Ovary (tissue), 9 donors: ENCODE results near the gene DHX29. TPM values are rescaled to one million over a fixed set of nuclear protein-coding genes. Genes with fewer than 3 reads are reported as not detected.

ENCODE experiments used
- DNase-seq, 5 donors: peaks; one replicate each; pipeline ENCODE4 v3.0.0-alpha.2; 2019 to 2020
- H3K27ac ChIP-seq, 2 donors: fragments of 200-600 bp; one replicate each; pipeline versions ENCODE4 v1.5.1 to v1.8.0; 2019 to 2022
- H3K27me3 ChIP-seq: fragments of 200-600 bp; one replicate; pipeline ENCODE4 v1.8.0; 2022
- H3K36me3 ChIP-seq: fragments of 200-600 bp; sonication (generic); one replicate; pipeline ENCODE4 v1.5.1; 2019
- H3K4me1 ChIP-seq: one replicate; pipeline ENCODE4 v1.8.1; 2013; ENCODE audit warnings: mild to moderate bottlenecking, moderate library complexity; ENCODE audit not compliant: insufficient read depth
- H3K4me3 ChIP-seq: fragments of 200-600 bp; sonication (generic); one replicate; pipeline ENCODE4 v1.5.1; 2017
- H3K9me3 ChIP-seq, 2 donors: fragments of 200-600 bp in 1 of 2; sonication (generic) in 1 of 2; one replicate each; pipeline versions ENCODE4 v1.5.1 to v1.8.1; 2013 to 2019; ENCODE audit warnings: mild to moderate bottlenecking in 1 of 2, moderate library complexity in 1 of 2
- CTCF ChIP-seq, 3 donors: fragments of 450-650 bp in 2 of 3; fragments of 200-600 bp in 1 of 3; IDR thresholded peaks; one replicate each; pipeline versions ENCODE4 v1.5.1 to v1.8.0; 2016 to 2022; ENCODE audit warnings: antibody characterized with exemption in 3 of 3, mild to moderate bottlenecking in 1 of 3
- EP300 ChIP-seq: sonication (generic); formaldehyde crosslinking; IDR thresholded peaks from one replicate; pipeline ENCODE4 v1.6.1; 2017; ENCODE audit warnings: antibody characterized with exemption
- POLR2A ChIP-seq: fragments of 450-650 bp; IDR thresholded peaks from one replicate; pipeline ENCODE4 v1.6.1; 2017; ENCODE audit warnings: antibody characterized with exemption, mild to moderate bottlenecking, moderate library complexity
- WGBS, 3 donors: extraction: QIAGEN DNeasy Blood & Tissue Kit in 1 of 3; methylation state at CpG; one replicate each; pipeline versions ENCODE4 v1.1.5 to v1.1.7; 2013 to 2017; 5-methylcytosine and 5-hydroxymethylcytosine counted together
- intact Hi-C, 4 donors: fragments of 100-400 bp; cut with DNase I; formaldehyde crosslinking; loops; one replicate each; pipeline versions ENCODE4 v1.11.0 to v1.15.1; 2022 to 2023
- polyA plus RNA-seq, 2 donors: library from polyadenylated mRNA; stranded (reverse); fragments of 200-250 nt in 1 of 2; fragments of 350-450 nt in 1 of 2; fragmentation: Illumina TruSeq in 1 of 2; extraction: RNeasy Lipid Tissue Mini Kit (QIAGEN cat#74804) in 1 of 2; gene quantifications; one replicate each; pipeline ENCODE4 v1.2.3, GENCODE V29; 2013 to 2014
- total RNA-seq, 7 donors: library from RNA; depleted of rRNA in 2 of 7; stranded (reverse); fragments of >200 nt in 2 of 7; fragmentation: NEBNext Ultra II Directional in 3 of 7; extraction: Animal tissue kit (Norgen Biotek cat#: 25700) in 3 of 7; gene quantifications; one replicate each; pipeline versions ENCODE4 v1.1.0 to v1.2.4, GENCODE V29; 2016 to 2023
- donor health status: DM: no; HTN: no; CAD: no; lungs with moderate emphysema.
- donor health status: DM: no; HTN: no; CAD: no.
- donor health status: Bipolar disorder and iron deficiency.
- donor health status: DM: yes; HTN: yes; CAD: no.
- donor health status: DM: no; HTN: no; CAD: no.
- donor health status: DM: yes; HTN: yes; CAD: no.

The DHX29 gene
- total and polyA plus RNA-seq, 9 donors = 13.1 to 25.2 (median 21.0) TPM

GRCh38 chr5:55286411-55286933, 21.0 kb downstream of the DHX29 start:
- intact Hi-C loops = no loop called here

GRCh38 chr5:55278778-55279177, 28.7 kb downstream of the DHX29 start:
- Histone ChIP-seq H3K27me3 (no peaks in the 10 kb centered on the region), H3K27ac (no peak overlapping the region), H3K4me1 (no peaks in the 10 kb centered on the region), H3K36me3 (no peaks in the 10 kb centered on the region), H3K4me3 (no peak overlapping the region), H3K9me3 (no peaks in the 10 kb centered on the region)
- TF ChIP-seq EP300 = no peak
- no peak for TF ChIP-seq CTCF (IDR thresholded peaks at IDR 0.05)
- no peak for TF ChIP-seq POLR2A
- WGBS, 3 donors = 83 to 87% (median 85%) methylated on average over 4 of the region's 4 CpGs
- intact Hi-C loops = no loop called here
- no peak for DNase-seq

More at GRCh38 chr5:55286411-55286933, 21.0 kb downstream of the DHX29 start:
- H3K27ac ChIP-seq = no peak overlapping the region
- H3K27me3 ChIP-seq = no peaks in the 10 kb centered on the region
- no peak for DNase-seq
- H3K9me3 ChIP-seq = no peaks in the 10 kb centered on the region
- WGBS, 3 donors = 73 to 85% (median 74%) methylated on average over 1 of the region's 1 CpG
- H3K4me3 ChIP-seq = no peak overlapping the region
- H3K36me3 ChIP-seq = no peaks in the 10 kb centered on the region
- no peaks in the 10 kb centered on the region for H3K4me1 ChIP-seq
- TF ChIP-seq POLR2A (no peak), CTCF (IDR thresholded peaks at IDR 0.05) (no peak), EP300 (no peak)

- Histone ChIP-seq H3K9me3 (no peaks in the 10 kb centered on the region), H3K4me1 (no peaks in the 10 kb centered on the region), H3K27me3 (no peaks in the 10 kb centered on the region), H3K36me3 (no peaks in the 10 kb centered on the region), H3K4me3 (no peak overlapping the region), H3K27ac (no peak overlapping the region)
- DNase-seq = no peak
- TF ChIP-seq EP300 = no peak
- no peak for TF ChIP-seq POLR2A
- no peak for TF ChIP-seq CTCF (IDR thresholded peaks at IDR 0.05)
- intact Hi-C loops = no loop called here
- WGBS, 3 donors = 78 to 83% (median 79%) methylated on average over 1 of the region's 1 CpG
These were observed 30.7 kb downstream of the DHX29 start for GRCh38 chr5:55276771-55277170.

DNA sequence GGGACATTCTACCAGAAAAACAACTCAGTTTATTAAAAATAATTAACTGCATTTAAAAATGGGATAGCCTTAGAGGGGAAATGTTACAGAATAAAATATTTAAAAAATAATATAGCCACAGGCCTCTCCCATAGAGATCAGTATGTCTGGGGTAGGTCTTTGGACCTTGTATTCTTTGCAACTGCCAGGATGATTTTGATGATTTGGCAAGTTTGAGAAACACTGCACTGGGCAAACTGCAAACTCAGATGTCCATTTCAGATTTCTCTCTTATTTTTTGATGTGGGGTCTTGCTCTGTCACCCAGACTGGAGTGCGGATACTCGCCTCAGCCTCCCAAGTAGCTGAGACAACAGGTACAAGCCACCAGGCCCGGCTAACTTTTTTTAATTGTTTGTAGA, 49.2 kb downstream of the DHX29 start:
- Histone ChIP-seq H3K27me3 (no peaks in the 10 kb centered on the region), H3K4me1 (no peaks in the 10 kb centered on the region), H3K4me3 (no peak overlapping the region), H3K27ac (no peak overlapping the region), H3K36me3 (no peaks in the 10 kb centered on the region), H3K9me3 (no peaks in the 10 kb centered on the region)
- DNase-seq = no peak
- 91 to 96% (median 94%) methylated on average over 3 of the region's 3 CpGs for WGBS, 3 donors
- TF ChIP-seq EP300 = no peak
- TF ChIP-seq CTCF (IDR thresholded peaks at IDR 0.05) = no peak
- no peak for TF ChIP-seq POLR2A
- intact Hi-C loops = no loop called here
